ENCODE measurements around the gene STK39. TPM values are rescaled to one million over a fixed set of nuclear protein-coding genes. Genes with fewer than 3 reads are reported as not detected.

Gene STK39
- total RNA-seq, 1 experiment from 2014 or later: 13.8 TPM

DNA sequence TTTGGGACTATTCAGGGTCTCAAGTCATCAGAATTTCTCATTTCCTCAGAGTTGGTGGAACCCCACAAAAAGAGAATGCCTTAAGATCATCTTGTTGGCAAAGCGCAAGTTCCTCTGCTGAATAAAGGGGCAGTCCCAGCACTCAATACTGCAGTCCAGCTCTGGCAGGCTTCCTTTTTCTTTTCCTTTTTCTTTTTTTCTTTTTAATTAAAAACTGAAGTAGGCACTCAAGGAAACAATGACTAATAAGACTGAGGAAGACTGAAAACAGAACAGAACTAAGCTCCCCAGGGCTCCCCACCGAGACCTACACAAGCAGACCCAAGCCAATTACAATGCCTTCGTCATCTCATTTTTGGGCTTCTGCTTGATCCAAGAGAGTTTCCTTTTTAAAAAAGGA is 82.0 kb downstream of the STK39 start:
- CTCF ChIA-PET: interaction anchor here (0.6 to 1.4 kb wide), 3 partner anchors 10 to 754 kb away, joined by 3 read pairs; no protein-coding TSS in a partner anchor
- no peaks in the 10 kb centered on the region for H3K9me3 Mint-ChIP-seq (ENCODE audit: unreplicated experiment)
- no peaks in the 10 kb centered on the region for H3K36me3 Mint-ChIP-seq (ENCODE audit: insufficient read depth, unreplicated experiment)
- POLR2A ChIA-PET: interaction anchor here (0.7 kb wide), 1 partner anchor 880 kb away, joined by 3 read pairs; no protein-coding TSS in a partner anchor
- H3K27ac Mint-ChIP-seq (ENCODE audit: low read depth, unreplicated experiment): no peak overlapping the region
- no TSS peak for BruUV-seq (replicated peaks)
- H3K4me3 Mint-ChIP-seq (ENCODE audit: unreplicated experiment): no peak overlapping the region
- intact Hi-C loops (cut with micrococcal nuclease): no loop called here
- H3K27me3 Mint-ChIP-seq (ENCODE audit: insufficient read depth, unreplicated experiment): no peaks in the 10 kb centered on the region
- DNase-seq (ENCODE audit: unreplicated experiment): no peak
- TF ChIP-seq, protein P1, sequence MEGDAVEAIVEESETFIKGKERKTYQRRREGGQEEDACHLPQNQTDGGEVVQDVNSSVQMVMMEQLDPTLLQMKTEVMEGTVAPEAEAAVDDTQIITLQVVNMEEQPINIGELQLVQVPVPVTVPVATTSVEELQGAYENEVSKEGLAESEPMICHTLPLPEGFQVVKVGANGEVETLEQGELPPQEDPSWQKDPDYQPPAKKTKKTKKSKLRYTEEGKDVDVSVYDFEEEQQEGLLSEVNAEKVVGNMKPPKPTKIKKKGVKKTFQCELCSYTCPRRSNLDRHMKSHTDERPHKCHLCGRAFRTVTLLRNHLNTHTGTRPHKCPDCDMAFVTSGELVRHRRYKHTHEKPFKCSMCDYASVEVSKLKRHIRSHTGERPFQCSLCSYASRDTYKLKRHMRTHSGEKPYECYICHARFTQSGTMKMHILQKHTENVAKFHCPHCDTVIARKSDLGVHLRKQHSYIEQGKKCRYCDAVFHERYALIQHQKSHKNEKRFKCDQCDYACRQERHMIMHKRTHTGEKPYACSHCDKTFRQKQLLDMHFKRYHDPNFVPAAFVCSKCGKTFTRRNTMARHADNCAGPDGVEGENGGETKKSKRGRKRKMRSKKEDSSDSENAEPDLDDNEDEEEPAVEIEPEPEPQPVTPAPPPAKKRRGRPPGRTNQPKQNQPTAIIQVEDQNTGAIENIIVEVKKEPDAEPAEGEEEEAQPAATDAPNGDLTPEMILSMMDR (IDR thresholded peaks at IDR 0.05; ENCODE audit: unreplicated experiment): no peak
- H3K4me1 Mint-ChIP-seq (ENCODE audit: insufficient read depth, unreplicated experiment): peaks cover 13% of the 10 kb centered on the region

DNA sequence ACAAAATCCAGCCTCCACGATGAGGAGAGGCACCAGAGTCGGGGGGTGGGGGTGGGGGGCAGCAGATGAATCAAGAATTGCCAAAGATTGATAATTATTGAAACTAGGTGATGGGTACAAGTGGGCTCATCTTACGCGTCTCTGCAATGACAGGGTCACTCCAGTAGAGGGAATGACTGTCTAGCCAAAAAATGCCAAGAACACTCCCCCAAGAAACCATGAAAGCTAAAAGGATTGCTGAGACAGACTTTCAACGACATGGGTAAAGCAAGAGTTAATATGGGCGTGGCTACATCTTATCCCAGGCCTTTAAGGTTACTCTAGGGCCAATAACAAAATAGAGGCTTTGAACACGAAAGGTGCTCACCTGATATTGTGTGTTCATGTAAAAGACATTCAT is 86.5 kb downstream of the STK39 start:
- no TSS peak for BruUV-seq (replicated peaks)
- TF ChIP-seq, protein P1 (IDR thresholded peaks at IDR 0.05; ENCODE audit: unreplicated experiment): peak; percentile 32
- Mint-ChIP-seq H3K27me3 (ENCODE audit: insufficient read depth, unreplicated experiment) (no peaks in the 10 kb centered on the region), H3K4me3 (ENCODE audit: unreplicated experiment) (no peak overlapping the region), H3K36me3 (ENCODE audit: insufficient read depth, unreplicated experiment) (peaks cover 17% of the 10 kb centered on the region), H3K4me1 (ENCODE audit: insufficient read depth, unreplicated experiment) (peaks cover 7% of the 10 kb centered on the region), H3K27ac (ENCODE audit: low read depth, unreplicated experiment) (no peak overlapping the region), H3K9me3 (ENCODE audit: unreplicated experiment) (no peaks in the 10 kb centered on the region)
- CTCF ChIA-PET: interaction anchor here (0.5 to 2.0 kb wide), 4 partner anchors 27 to 1749 kb away, joined by 3 to 5 read pairs (median 3); no protein-coding TSS in a partner anchor
- intact Hi-C loops (cut with micrococcal nuclease): loop anchor here (2.0 kb wide), 1 partner anchor 176 kb away; no protein-coding TSS in a partner anchor
- POLR2A ChIA-PET: no interaction called here
- peak; percentile 35 for DNase-seq (ENCODE audit: unreplicated experiment)

DNA sequence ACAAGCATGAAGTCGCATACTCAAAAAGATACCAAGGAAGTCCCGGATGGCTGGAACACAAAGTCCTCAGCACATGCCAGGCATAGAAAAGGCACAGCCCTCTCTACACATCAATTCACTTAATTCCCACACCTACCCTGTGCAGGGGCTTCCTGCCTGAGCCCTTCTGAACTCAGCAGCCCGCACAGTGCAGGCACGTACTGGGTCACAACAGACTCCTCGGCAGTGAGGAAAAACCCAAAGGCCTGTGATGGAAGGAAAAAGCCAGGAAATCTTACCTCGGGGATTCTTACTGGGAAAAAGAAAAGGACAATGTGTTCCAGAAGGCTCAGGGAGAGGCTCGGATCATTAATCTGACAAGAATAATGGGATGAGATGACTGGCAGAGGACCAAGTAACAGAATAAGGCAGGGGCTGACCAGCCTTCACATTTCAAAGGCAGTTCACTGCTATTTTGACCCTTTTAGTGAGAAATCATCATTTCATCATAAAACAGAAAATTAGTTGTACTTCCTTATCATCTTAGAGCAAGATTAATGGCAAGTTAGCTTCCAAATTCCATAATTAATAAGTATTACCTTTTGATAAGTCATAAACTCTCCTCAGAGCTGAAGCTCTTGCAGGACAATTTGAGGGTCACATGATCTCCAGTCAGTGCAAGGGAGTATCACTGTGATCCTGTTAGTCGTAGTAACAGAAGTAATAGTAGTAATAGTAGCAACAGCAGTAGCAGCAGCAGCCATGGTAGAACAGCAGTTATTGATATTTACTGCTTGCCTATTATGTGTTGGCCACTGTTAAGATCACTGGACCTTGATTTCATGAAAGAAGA is 87.4 kb downstream of the STK39 start:
- no peak for DNase-seq (ENCODE audit: unreplicated experiment)
- no peak overlapping the region for H3K27ac Mint-ChIP-seq (ENCODE audit: low read depth, unreplicated experiment)
- BruUV-seq (replicated peaks): no TSS peak
- no peaks in the 10 kb centered on the region for H3K9me3 Mint-ChIP-seq (ENCODE audit: unreplicated experiment)
- POLR2A ChIA-PET: interaction anchor here (1.0 kb wide), 1 partner anchor 15 kb away, joined by 4 read pairs; no protein-coding TSS in a partner anchor
- no peaks in the 10 kb centered on the region for H3K27me3 Mint-ChIP-seq (ENCODE audit: insufficient read depth, unreplicated experiment)
- TF ChIP-seq, protein P1 (IDR thresholded peaks at IDR 0.05; ENCODE audit: unreplicated experiment): no peak
- H3K4me3 Mint-ChIP-seq (ENCODE audit: unreplicated experiment): no peak overlapping the region
- CTCF ChIA-PET: interaction anchor here (0.6 to 2.0 kb wide), 3 partner anchors 26 to 591 kb away, joined by 3 to 5 read pairs (median 3); no protein-coding TSS in a partner anchor
- intact Hi-C loops (cut with micrococcal nuclease): loop anchor here (2.0 kb wide), 1 partner anchor 177 kb away; no protein-coding TSS in a partner anchor
- H3K36me3 Mint-ChIP-seq (ENCODE audit: insufficient read depth, unreplicated experiment): peaks cover 17% of the 10 kb centered on the region
- H3K4me1 Mint-ChIP-seq (ENCODE audit: insufficient read depth, unreplicated experiment): peaks cover 7% of the 10 kb centered on the region

DNA sequence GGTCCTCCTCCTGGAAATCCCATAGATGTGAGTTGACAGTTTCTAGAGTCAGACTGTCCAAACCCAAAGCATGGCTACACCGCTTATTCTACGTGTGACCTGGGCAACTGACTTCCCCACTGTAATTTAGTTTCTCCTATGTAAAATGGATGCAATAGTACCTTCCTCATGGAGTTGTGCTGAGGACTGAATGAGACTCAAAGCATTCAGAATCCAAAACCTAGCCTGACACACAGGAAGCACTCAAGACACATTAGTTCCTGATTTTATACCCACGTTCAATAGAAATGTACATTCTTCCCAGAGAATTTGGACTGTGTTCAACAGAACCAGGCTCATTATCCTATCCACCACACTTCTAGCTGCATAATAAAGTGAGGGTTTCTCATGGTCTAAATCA is 88.8 kb downstream of the STK39 start:
- no peak for DNase-seq (ENCODE audit: unreplicated experiment)
- no peaks in the 10 kb centered on the region for H3K27me3 Mint-ChIP-seq (ENCODE audit: insufficient read depth, unreplicated experiment)
- TF ChIP-seq, protein P1 (IDR thresholded peaks at IDR 0.05; ENCODE audit: unreplicated experiment): no peak
- ChIA-PET CTCF (interaction anchor here (0.7 kb wide), 1 partner anchor 193 kb away, joined by 3 read pairs; no protein-coding TSS in a partner anchor), POLR2A (no interaction called here)
- no peak overlapping the region for H3K27ac Mint-ChIP-seq (ENCODE audit: low read depth, unreplicated experiment)
- peaks cover 17% of the 10 kb centered on the region for H3K36me3 Mint-ChIP-seq (ENCODE audit: insufficient read depth, unreplicated experiment)
- BruUV-seq (replicated peaks): no TSS peak
- H3K9me3 Mint-ChIP-seq (ENCODE audit: unreplicated experiment): no peaks in the 10 kb centered on the region
- intact Hi-C loops (cut with micrococcal nuclease): no loop called here
- peaks cover 7% of the 10 kb centered on the region for H3K4me1 Mint-ChIP-seq (ENCODE audit: insufficient read depth, unreplicated experiment)
- H3K4me3 Mint-ChIP-seq (ENCODE audit: unreplicated experiment): no peak overlapping the region

Data from MCF 10A (cell line).